Calu3 (cell line): ENCODE data around the gene RFLNA. TPM values are rescaled to one million over a fixed set of nuclear protein-coding genes. Genes with fewer than 3 reads are reported as not detected.

Experiments
- BruUV-seq: library from RNA; stranded (reverse); fragments of 400-500 nt; replicated peaks from 2 replicates; lab custom pipeline; 2021; lab: Mats Ljungman, UMichigan
- CTCF ChIA-PET: fragments of 300-600 bp; sonication (Branson Sonifier 250); formaldehyde crosslinking; loops from one replicate; lab custom pipeline; 2022; ENCODE audit warnings: antibody characterized with exemption; lab: Charles Lee
- DNase-seq: peaks from one replicate; pipeline ENCODE4 v3.0.0; 2022
- H3K27ac Mint-ChIP-seq: one replicate; pipeline ENCODE4 v1.8.0; 2022; ENCODE audit warnings: mixed read lengths; ENCODE audit not compliant: unreplicated experiment
- H3K27me3 Mint-ChIP-seq: one replicate; pipeline ENCODE4 v1.8.0; 2022; ENCODE audit warnings: mixed read lengths; ENCODE audit not compliant: unreplicated experiment
- H3K36me3 Mint-ChIP-seq: one replicate; pipeline ENCODE4 v1.8.0; 2022; ENCODE audit warnings: mild to moderate bottlenecking, moderate library complexity, mixed read lengths; ENCODE audit not compliant: insufficient read depth, unreplicated experiment
- H3K4me1 Mint-ChIP-seq: one replicate; pipeline ENCODE4 v1.8.0; 2022; ENCODE audit warnings: mild to moderate bottlenecking, low read depth, mixed read lengths; ENCODE audit not compliant: unreplicated experiment
- H3K4me3 Mint-ChIP-seq: one replicate; pipeline ENCODE4 v1.8.0; 2022; ENCODE audit warnings: mild to moderate bottlenecking, low read depth, moderate library complexity, mixed read lengths; ENCODE audit not compliant: unreplicated experiment
- H3K9me3 Mint-ChIP-seq: one replicate; pipeline ENCODE4 v1.8.0; 2022; ENCODE audit warnings: low read depth, mixed read lengths; ENCODE audit not compliant: unreplicated experiment
- intact Hi-C: fragments of 100-400 bp; cut with micrococcal nuclease; formaldehyde crosslinking; loops from one replicate; pipeline ENCODE4 v1.10.0; 2022; ENCODE audit not compliant: unreplicated experiment
- total RNA-seq: library from RNA; stranded (reverse); gene quantifications from 2 replicates; pipeline ENCODE4 v1.2.3, GENCODE V29; 2022
- TF ChIP-seq, protein P1 (sequence below): fragments of 200-600 bp; IDR thresholded peaks from one replicate; pipeline ENCODE4 v1.8.0; 2022; ENCODE audit warnings: antibody characterized with exemption; ENCODE audit not compliant: unreplicated experiment

Gene RFLNA
- total RNA-seq, 1 experiment from 2014 or later: not detected

DNA sequence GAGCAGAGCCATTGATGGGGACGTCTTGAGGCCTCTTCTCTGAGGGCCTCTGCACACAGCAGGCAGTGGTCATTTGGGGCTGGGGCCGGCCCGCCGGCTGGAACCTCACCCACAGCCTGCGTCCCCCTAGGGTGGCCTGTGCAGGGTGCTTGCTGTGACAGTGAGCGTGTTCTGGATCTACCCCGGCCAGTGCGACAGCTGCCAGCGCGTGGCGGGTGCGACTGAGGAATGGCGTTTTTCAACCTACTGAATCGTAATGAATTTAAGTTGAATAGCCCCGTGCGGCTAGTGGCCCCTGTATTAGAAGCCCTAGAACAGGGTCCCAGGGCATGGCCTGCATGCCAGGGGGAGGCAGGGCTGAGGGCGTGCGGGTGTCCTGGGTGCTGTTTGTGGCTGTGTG is 13.8 kb downstream of the RFLNA start:
- Mint-ChIP-seq H3K4me3 (no peak overlapping the region), H3K4me1 (no peaks in the 10 kb centered on the region), H3K36me3 (no peaks in the 10 kb centered on the region), H3K27ac (no peak overlapping the region), H3K9me3 (no peaks in the 10 kb centered on the region), H3K27me3 (peaks cover 85% of the 10 kb centered on the region)
- no TSS peak for BruUV-seq
- DNase-seq: no peak
- TF ChIP-seq, protein P1, sequence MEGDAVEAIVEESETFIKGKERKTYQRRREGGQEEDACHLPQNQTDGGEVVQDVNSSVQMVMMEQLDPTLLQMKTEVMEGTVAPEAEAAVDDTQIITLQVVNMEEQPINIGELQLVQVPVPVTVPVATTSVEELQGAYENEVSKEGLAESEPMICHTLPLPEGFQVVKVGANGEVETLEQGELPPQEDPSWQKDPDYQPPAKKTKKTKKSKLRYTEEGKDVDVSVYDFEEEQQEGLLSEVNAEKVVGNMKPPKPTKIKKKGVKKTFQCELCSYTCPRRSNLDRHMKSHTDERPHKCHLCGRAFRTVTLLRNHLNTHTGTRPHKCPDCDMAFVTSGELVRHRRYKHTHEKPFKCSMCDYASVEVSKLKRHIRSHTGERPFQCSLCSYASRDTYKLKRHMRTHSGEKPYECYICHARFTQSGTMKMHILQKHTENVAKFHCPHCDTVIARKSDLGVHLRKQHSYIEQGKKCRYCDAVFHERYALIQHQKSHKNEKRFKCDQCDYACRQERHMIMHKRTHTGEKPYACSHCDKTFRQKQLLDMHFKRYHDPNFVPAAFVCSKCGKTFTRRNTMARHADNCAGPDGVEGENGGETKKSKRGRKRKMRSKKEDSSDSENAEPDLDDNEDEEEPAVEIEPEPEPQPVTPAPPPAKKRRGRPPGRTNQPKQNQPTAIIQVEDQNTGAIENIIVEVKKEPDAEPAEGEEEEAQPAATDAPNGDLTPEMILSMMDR: no peak
- intact Hi-C loops: no loop called here
- CTCF ChIA-PET: interaction anchor here (0.6 kb wide), 1 partner anchor 500 kb away, joined by 4 read pairs; no protein-coding TSS in a partner anchor

DNA sequence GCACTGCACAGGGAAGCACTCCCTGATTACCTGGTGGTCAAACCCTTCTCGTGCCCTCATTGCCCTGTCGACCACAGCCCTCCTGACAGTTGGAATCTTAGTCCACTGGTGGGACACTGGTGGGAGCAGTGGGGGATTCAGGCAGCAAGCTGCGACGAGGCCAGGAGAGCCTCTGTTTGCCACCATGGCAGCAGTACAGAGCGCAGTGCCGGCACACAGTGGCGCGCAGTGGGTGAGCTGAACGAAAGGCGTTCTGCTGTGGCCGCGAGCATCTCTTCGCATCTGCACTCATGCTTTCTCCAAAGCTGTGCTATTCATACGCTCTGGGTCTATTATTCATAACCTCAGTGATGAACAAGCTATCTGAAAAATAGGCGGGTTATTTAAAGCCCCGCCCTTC is 14.3 kb downstream of the RFLNA start:
- Mint-ChIP-seq H3K4me1 (no peaks in the 10 kb centered on the region), H3K4me3 (no peak overlapping the region), H3K27ac (no peak overlapping the region), H3K36me3 (no peaks in the 10 kb centered on the region), H3K9me3 (no peaks in the 10 kb centered on the region), H3K27me3 (peaks cover 85% of the 10 kb centered on the region)
- no peak for DNase-seq
- CTCF ChIA-PET: interaction anchor here (0.6 kb wide), 1 partner anchor 500 kb away, joined by 4 read pairs; no protein-coding TSS in a partner anchor
- intact Hi-C loops: no loop called here
- TF ChIP-seq, protein P1: no peak
- BruUV-seq: no TSS peak

DNA sequence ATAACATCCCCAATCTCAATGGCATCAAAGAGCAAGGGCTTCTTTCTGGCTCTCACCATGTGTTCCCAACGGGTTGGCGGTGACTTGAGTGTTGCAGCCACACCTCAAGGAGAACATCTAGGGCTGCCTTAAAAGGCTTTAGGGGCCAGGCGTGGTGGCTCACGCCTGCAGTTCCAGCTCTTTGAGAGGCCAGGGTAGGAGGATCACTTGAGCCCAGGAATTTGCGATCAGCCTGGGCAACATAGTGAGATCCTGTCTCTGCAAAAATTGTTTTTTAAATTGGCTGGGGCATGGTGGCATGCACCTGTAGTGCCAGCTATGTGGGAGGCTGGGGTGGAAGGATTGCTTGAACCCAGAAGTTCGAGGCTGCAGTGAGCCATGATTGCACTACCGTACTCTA is 14.9 kb downstream of the RFLNA start:
- H3K27me3 Mint-ChIP-seq: peaks cover 84% of the 10 kb centered on the region
- CTCF ChIA-PET: interaction anchor here (0.6 kb wide), 1 partner anchor 224 kb away, joined by 7 read pairs; no protein-coding TSS in a partner anchor
- no TSS peak for BruUV-seq
- H3K36me3 Mint-ChIP-seq: no peaks in the 10 kb centered on the region
- H3K27ac Mint-ChIP-seq: no peak overlapping the region
- H3K4me1 Mint-ChIP-seq: no peaks in the 10 kb centered on the region
- TF ChIP-seq, protein P1: no peak
- intact Hi-C loops: no loop called here
- DNase-seq: no peak
- H3K9me3 Mint-ChIP-seq: no peaks in the 10 kb centered on the region
- no peak overlapping the region for H3K4me3 Mint-ChIP-seq

DNA sequence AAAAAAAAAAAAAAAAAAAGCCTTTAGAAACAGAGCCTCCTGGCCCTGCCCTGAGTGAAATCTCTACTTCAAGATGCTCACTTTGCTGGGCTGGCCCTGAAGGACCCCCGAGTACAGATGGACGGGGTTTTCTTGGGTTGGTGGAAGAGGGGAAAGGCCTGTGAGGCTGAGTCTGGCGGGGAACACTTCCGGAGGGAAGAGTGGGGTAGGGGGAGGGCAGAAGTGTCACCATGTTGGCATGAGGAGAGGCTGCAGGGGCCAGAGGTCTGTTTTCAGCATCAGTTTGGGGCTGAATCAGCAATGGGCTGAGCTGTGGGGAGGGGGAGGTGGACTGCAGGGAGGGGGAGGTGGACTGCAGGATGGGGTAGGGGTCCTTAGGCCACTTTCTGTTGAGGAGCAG is 15.3 kb downstream of the RFLNA start:
- Mint-ChIP-seq H3K9me3 (no peaks in the 10 kb centered on the region), H3K4me1 (no peaks in the 10 kb centered on the region), H3K36me3 (no peaks in the 10 kb centered on the region), H3K4me3 (no peak overlapping the region), H3K27ac (no peak overlapping the region), H3K27me3 (peaks cover 82% of the 10 kb centered on the region)
- CTCF ChIA-PET: interaction anchor here (0.6 kb wide), 2 partner anchors 224 to 405 kb away, joined by 4 to 7 read pairs; no protein-coding TSS in a partner anchor
- TF ChIP-seq, protein P1: no peak
- intact Hi-C loops: no loop called here
- no TSS peak for BruUV-seq
- DNase-seq: no peak
